ENCODE data around the gene EPS15. TPM values are rescaled to one million over a fixed set of nuclear protein-coding genes. Genes with fewer than 3 reads are reported as not detected.
A peak's percentile ranks its signal among the peaks of the same experiment; 100 is the strongest.

Gene EPS15
- 10 to 100 TPM; 48.4 to 80.6 (median 72.8) TPM for total RNA-seq
- 10 to 100 TPM; 19.9 to 21.8 TPM for polyA plus RNA-seq
- long read RNA-seq, donor 1, full-length matches to known transcripts = 4 of 25 reads
- long read RNA-seq, donor 1, partial matches to known transcripts = 14 of 25 reads
- long read RNA-seq, donor 1, other reads (novel, unspliced or antisense) = 7 of 25 reads
- long read RNA-seq, donor 2, full-length matches to known transcripts = 12 of 75 reads
- long read RNA-seq, donor 2, partial matches to known transcripts = 33 of 75 reads
- long read RNA-seq, donor 2, other reads (novel, unspliced or antisense) = 30 of 75 reads
- long read RNA-seq, donor 3, full-length matches to known transcripts = 7 of 26 reads
- long read RNA-seq, donor 3, partial matches to known transcripts = 9 of 26 reads
- long read RNA-seq, donor 3, other reads (novel, unspliced or antisense) = 10 of 26 reads

DNA sequence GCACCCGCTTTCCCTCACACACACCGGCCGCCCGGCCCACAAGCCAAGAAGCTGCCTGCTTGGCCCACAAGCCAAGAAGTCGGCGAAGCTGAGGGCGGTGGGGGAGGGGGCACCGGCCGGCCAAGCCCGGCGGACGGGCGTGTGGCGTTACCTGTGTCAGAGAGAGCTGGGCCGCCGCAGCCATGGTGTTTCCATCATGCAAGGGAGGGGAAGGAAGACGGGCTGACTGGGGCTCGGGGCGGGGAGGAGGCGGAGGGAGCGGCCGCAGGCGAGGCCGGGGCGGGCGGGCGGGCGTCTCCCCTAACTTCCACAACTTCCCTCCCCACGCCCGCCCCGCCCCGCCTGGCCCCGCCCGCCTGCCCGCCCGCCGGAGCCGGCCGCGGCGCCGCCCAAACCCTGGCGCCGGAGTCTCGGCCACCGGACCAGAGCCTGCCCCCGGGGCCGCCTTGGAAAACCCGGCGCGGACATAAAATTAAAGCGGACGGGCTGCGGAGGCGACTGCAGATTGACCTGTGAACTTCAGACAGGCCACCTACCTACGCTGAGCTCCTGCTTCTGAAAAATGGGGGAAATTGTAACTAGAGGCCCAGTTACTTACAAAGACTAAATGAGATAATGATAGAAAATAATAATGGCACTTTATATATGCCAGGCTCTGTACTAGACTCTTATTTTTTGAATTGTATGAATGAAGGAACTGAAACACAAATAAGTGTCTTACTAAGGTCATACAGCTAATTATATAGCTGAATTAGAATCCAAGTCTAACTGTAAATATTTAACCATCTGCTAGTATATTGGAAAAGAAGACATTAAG is at the start of gene EPS15:
TSS of gene EPS15 (minus strand) at position 219 of the 817 bp plus-strand sequence. CDS start at position 184, 35 bp downstream.
- Histone ChIP-seq H3K27me3 (no peaks in the 10 kb centered on the region), H3K36me3 (no peaks in the 10 kb centered on the region), H3K9me3 (no peaks in the 10 kb centered on the region), H3K4me3 (peak within 1 kb of the TSS; percentile 75 to 96 (median 83)), H3K27ac (peak within 1 kb of the TSS; percentile 77 to 97 (median 94)), H3K4me1 (peaks cover 5 to 56% (median 29%) of the 10 kb centered on the region in 12 donors)
- ATAC-seq = peak; percentile 68 to 92 (median 86)
- WGBS, 4 donors = 1 to 3% (median 1%) methylated on average over 11 to 56 of the region's 56 CpGs
- peak; percentile 91 to 94 (median 93) for DNase-seq
- TF ChIP-seq, protein P1, sequence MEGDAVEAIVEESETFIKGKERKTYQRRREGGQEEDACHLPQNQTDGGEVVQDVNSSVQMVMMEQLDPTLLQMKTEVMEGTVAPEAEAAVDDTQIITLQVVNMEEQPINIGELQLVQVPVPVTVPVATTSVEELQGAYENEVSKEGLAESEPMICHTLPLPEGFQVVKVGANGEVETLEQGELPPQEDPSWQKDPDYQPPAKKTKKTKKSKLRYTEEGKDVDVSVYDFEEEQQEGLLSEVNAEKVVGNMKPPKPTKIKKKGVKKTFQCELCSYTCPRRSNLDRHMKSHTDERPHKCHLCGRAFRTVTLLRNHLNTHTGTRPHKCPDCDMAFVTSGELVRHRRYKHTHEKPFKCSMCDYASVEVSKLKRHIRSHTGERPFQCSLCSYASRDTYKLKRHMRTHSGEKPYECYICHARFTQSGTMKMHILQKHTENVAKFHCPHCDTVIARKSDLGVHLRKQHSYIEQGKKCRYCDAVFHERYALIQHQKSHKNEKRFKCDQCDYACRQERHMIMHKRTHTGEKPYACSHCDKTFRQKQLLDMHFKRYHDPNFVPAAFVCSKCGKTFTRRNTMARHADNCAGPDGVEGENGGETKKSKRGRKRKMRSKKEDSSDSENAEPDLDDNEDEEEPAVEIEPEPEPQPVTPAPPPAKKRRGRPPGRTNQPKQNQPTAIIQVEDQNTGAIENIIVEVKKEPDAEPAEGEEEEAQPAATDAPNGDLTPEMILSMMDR (IDR thresholded peaks at IDR 0.05) = no peak
- no peak for TF ChIP-seq POLR2A (IDR thresholded peaks at IDR 0.05)
- intact Hi-C loops (cut with DNase I) = loop anchor here in 8 of 10 donors (2.0 to 10.0 kb wide), 11 partner anchors 47 to 554 kb away; partner anchors contain the start of genes OSBPL9 (in 3 of the 8), FAF1 (in 1 of the 8) and RNF11 (in 1 of the 8)

DNA sequence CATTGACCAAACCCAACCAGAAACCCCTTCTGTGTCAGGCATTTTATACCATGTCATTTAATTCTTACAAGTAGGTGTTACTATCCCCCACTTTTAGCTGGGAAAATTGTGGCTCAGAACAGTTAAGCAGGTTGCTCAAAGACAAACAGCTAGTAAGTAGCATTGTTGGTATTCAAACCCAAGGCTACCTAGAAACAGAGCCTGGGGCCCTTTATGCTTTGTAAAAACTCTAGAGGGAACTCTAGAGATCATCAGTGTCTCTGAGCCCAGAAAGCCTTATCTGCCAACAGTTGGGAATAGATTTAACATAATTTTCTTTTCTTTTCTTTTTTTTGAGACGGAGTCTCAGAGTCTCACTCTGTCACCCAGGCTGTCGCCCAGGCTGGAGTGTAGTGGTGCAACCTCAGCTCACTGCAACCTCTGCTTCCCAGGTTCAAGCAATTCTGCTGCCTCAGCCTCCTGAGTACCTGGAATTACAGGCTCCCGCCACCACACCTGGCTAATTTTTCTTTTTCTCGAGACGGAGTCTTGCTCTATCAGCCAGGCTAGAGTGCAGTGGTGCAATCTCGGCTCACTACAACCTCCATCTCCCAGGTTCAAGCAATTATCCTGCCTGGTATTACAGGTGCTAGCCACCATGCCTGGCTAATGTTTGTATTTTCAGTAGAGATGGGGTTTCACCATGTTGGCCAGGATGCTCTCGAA is 49.3 kb upstream of the EPS15 start:
- ATAC-seq = no peak
- intact Hi-C loops (cut with DNase I) = loop anchor here in 4 of 10 donors (10.0 kb wide), 2 partner anchors 96 to 196 kb away; no protein-coding TSS in a partner anchor
- DNase-seq = no peak
- Histone ChIP-seq H3K27me3 (no peaks in the 10 kb centered on the region), H3K27ac (peak overlapping the region in 1 of 12 donors; percentile 40), H3K4me3 (no peak overlapping the region), H3K4me1 (peaks cover 5 to 55% (median 19%) of the 10 kb centered on the region in 12 donors), H3K36me3 (no peaks in the 10 kb centered on the region), H3K9me3 (no peaks in the 10 kb centered on the region)
- no peak for TF ChIP-seq POLR2A (IDR thresholded peaks at IDR 0.05)
- TF ChIP-seq, protein P1 (IDR thresholded peaks at IDR 0.05) = no peak
- WGBS, 4 donors = 91 to 99% (median 96%) methylated on average over 7 of the region's 7 CpGs

DNA sequence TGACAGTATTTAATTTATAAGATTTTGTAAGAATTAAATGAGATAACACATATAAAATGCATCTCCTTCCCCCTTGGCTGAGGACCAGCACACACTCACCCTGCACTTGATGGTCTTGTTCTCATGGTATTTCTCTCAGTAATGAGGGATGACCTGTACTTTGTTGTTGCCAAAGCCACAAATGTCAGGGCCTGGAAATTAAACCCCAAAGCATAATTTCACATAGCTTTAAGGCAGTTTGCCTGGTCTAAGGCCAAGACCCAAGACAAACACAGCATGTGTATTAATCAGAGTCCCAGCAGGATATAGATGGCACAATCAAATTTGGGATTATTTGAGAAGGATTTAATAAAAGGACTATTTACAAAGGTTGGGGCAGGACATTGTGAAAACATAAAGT is 48.6 kb upstream of the EPS15 start:
- Histone ChIP-seq H3K4me1 (peaks cover 5 to 58% (median 21%) of the 10 kb centered on the region in 12 donors), H3K9me3 (no peaks in the 10 kb centered on the region), H3K27me3 (no peaks in the 10 kb centered on the region), H3K4me3 (no peak overlapping the region), H3K27ac (peak overlapping the region in 1 of 12 donors; percentile 40), H3K36me3 (no peaks in the 10 kb centered on the region)
- DNase-seq (no peak), ATAC-seq (peak in 1 of 4 donors; percentile 32)
- TF ChIP-seq, protein P1 (IDR thresholded peaks at IDR 0.05) = no peak
- TF ChIP-seq POLR2A (IDR thresholded peaks at IDR 0.05) = no peak
- intact Hi-C loops (cut with DNase I) = loop anchor here in 4 of 10 donors (10.0 kb wide), 2 partner anchors 97 to 197 kb away; no protein-coding TSS in a partner anchor
